Purkinje cell (primary cell): ENCODE data around the gene CNDP1. TPM values are rescaled to one million over a fixed set of nuclear protein-coding genes. Genes with fewer than 3 reads are reported as not detected.

Source experiments
- polyA plus RNA-seq: library from polyadenylated mRNA; unstranded; fragments of >200 nt; fragmentation: Nextera tagmentation; gene quantifications from 2 replicates; pipeline ENCODE4 v1.2.1, GENCODE V29; 2014

CNDP1 gene
- 2.3 and 4.6 TPM in 2 replicates for polyA plus RNA-seq

DNA sequence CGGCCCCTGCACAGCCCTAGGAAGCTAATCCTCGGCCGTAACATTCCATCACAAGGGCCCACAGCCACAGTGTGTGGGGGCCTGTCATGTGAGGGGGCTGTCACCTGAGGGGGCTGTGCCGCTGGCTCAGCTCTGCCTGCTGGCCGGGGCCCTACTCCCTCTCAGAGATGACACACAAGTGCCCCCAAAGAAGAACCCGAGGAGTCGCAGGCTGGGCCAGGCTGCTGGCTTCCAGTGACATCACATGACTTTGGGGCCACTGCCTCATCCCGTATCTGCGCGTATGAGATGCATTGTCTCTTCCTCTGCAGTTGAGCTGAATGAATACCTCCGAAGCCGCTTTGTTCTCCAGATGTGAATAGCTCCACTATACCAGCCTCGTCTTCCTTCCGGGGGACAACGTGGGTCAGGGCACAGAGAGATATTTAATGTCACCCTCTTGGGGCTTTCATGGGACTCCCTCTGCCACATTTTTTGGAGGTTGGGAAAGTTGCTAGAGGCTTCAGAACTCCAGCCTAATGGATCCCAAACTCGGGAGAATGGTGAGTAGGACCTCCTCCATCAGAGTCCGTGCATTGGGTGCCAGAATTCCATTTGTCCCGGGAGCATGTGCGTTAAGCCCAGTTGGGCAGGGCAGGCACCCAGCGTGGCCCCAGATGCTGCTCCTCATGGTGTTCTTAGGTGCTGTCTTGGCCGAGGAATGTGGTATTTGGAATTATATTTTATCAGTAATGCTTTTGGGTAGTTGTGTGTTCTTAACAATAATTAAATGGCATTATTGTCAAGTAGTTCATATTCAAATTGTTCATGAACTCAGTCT is at the start of gene CNDP1:
CNDP1 (plus strand) TSS at position 351 of the 820 bp plus-strand sequence; CDS start at position 519, 168 bp downstream.

GRCh38 chr18:74495581-74496507 is 38.5 kb upstream of the CNDP1 start, which contains the start of gene CNDP2:
Gene CNDP2, plus strand, starts transcription at chr18:74496363. Its CDS starts 3,611 bp downstream, at chr18:74499974.

GRCh38 chr18:74597662-74598349 is 63.5 kb downstream of the CNDP1 start, which contains the start of gene ZNF407:
Gene ZNF407, plus strand, starts transcription at chr18:74597870. Its CDS starts 33,150 bp downstream, at chr18:74631020.

Other genes starting within 250 kb of the CNDP1 start
- 80.3 and 116 TPM in 2 replicates for gene CYB5A, start 242.5 kb upstream of the CNDP1 start, polyA plus RNA-seq
- gene C18orf63, start 218.7 kb upstream of the CNDP1 start, polyA plus RNA-seq: not detected in 2 replicates
- gene DIPK1C, start 77.2 kb upstream of the CNDP1 start, polyA plus RNA-seq: 0.60 and 2.6 TPM in 2 replicates
- 42.2 and 54.6 TPM in 2 replicates for gene CNDP2, start 38.1 kb upstream of the CNDP1 start, polyA plus RNA-seq
- 3.5 and 4.5 TPM in 2 replicates for gene ZNF407, start 63.4 kb downstream of the CNDP1 start, polyA plus RNA-seq